ENCODE results near the gene SF3B6. TPM values are rescaled to one million over a fixed set of nuclear protein-coding genes. Genes with fewer than 3 reads are reported as not detected.

SF3B6 gene
- total RNA-seq, 1 experiment from 2014 or later = 141 TPM

GRCh38 chr2:24019729-24020128 lies 56.4 kb downstream of the SF3B6 start:
- POLR2A ChIA-PET = no interaction called here
- intact Hi-C loops (cut with micrococcal nuclease) = no loop called here
- no peaks in the 10 kb centered on the region for H3K9me3 Mint-ChIP-seq (ENCODE audit: unreplicated experiment)
- no TSS peak for BruUV-seq (replicated peaks)
- no peaks in the 10 kb centered on the region for H3K27me3 Mint-ChIP-seq (ENCODE audit: insufficient read depth, unreplicated experiment)
- H3K27ac Mint-ChIP-seq (ENCODE audit: low read depth, unreplicated experiment) = no peak overlapping the region
- CTCF ChIA-PET = no interaction called here
- peaks cover 21% of the 10 kb centered on the region for H3K4me1 Mint-ChIP-seq (ENCODE audit: insufficient read depth, unreplicated experiment)
- DNase-seq (ENCODE audit: unreplicated experiment) = no peak
- H3K4me3 Mint-ChIP-seq (ENCODE audit: unreplicated experiment) = no peak overlapping the region
- no peaks in the 10 kb centered on the region for H3K36me3 Mint-ChIP-seq (ENCODE audit: insufficient read depth, unreplicated experiment)
- TF ChIP-seq, protein P1, sequence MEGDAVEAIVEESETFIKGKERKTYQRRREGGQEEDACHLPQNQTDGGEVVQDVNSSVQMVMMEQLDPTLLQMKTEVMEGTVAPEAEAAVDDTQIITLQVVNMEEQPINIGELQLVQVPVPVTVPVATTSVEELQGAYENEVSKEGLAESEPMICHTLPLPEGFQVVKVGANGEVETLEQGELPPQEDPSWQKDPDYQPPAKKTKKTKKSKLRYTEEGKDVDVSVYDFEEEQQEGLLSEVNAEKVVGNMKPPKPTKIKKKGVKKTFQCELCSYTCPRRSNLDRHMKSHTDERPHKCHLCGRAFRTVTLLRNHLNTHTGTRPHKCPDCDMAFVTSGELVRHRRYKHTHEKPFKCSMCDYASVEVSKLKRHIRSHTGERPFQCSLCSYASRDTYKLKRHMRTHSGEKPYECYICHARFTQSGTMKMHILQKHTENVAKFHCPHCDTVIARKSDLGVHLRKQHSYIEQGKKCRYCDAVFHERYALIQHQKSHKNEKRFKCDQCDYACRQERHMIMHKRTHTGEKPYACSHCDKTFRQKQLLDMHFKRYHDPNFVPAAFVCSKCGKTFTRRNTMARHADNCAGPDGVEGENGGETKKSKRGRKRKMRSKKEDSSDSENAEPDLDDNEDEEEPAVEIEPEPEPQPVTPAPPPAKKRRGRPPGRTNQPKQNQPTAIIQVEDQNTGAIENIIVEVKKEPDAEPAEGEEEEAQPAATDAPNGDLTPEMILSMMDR (IDR thresholded peaks at IDR 0.05; ENCODE audit: unreplicated experiment) = no peak

GRCh38 chr2:24018241-24018640 lies 57.9 kb downstream of the SF3B6 start:
- POLR2A ChIA-PET = no interaction called here
- no peaks in the 10 kb centered on the region for H3K36me3 Mint-ChIP-seq (ENCODE audit: insufficient read depth, unreplicated experiment)
- BruUV-seq (replicated peaks) = no TSS peak
- H3K4me1 Mint-ChIP-seq (ENCODE audit: insufficient read depth, unreplicated experiment) = peaks cover 21% of the 10 kb centered on the region
- H3K9me3 Mint-ChIP-seq (ENCODE audit: unreplicated experiment) = no peaks in the 10 kb centered on the region
- intact Hi-C loops (cut with micrococcal nuclease) = no loop called here
- no peaks in the 10 kb centered on the region for H3K27me3 Mint-ChIP-seq (ENCODE audit: insufficient read depth, unreplicated experiment)
- TF ChIP-seq, protein P1 (IDR thresholded peaks at IDR 0.05; ENCODE audit: unreplicated experiment) = no peak
- H3K27ac Mint-ChIP-seq (ENCODE audit: low read depth, unreplicated experiment) = no peak overlapping the region
- no peak for DNase-seq (ENCODE audit: unreplicated experiment)
- CTCF ChIA-PET = no interaction called here
- no peak overlapping the region for H3K4me3 Mint-ChIP-seq (ENCODE audit: unreplicated experiment)

GRCh38 chr2:24017711-24018110 lies 58.4 kb downstream of the SF3B6 start:
- intact Hi-C loops (cut with micrococcal nuclease) = no loop called here
- H3K4me1 Mint-ChIP-seq (ENCODE audit: insufficient read depth, unreplicated experiment) = peaks cover 21% of the 10 kb centered on the region
- TF ChIP-seq, protein P1 (IDR thresholded peaks at IDR 0.05; ENCODE audit: unreplicated experiment) = no peak
- BruUV-seq (replicated peaks) = no TSS peak
- no peak for DNase-seq (ENCODE audit: unreplicated experiment)
- H3K9me3 Mint-ChIP-seq (ENCODE audit: unreplicated experiment) = no peaks in the 10 kb centered on the region
- ChIA-PET CTCF (no interaction called here), POLR2A (no interaction called here)
- H3K27me3 Mint-ChIP-seq (ENCODE audit: insufficient read depth, unreplicated experiment) = no peaks in the 10 kb centered on the region
- H3K27ac Mint-ChIP-seq (ENCODE audit: low read depth, unreplicated experiment) = no peak overlapping the region
- no peaks in the 10 kb centered on the region for H3K36me3 Mint-ChIP-seq (ENCODE audit: insufficient read depth, unreplicated experiment)
- no peak overlapping the region for H3K4me3 Mint-ChIP-seq (ENCODE audit: unreplicated experiment)

Other genes with a start within 250 kb of the SF3B6 start
- gene ATAD2B, start 149.2 kb downstream of the SF3B6 start, total RNA-seq (2022) = 19.6 and 19.7 TPM in 2 replicates
- gene UBXN2A, start 135.9 kb downstream of the SF3B6 start, total RNA-seq (2022) = 13.0 and 13.6 TPM in 2 replicates
- 0.26 TPM in 1 of 2 replicates, not detected in the other for gene MFSD2B, start 66.2 kb downstream of the SF3B6 start, total RNA-seq (2022)
- 9.0 and 11.2 TPM in 2 replicates for gene WDCP, start 28.9 kb downstream of the SF3B6 start, total RNA-seq (2022)
- 1.7 and 1.8 TPM in 2 replicates for gene FKBP1B, start 26.6 kb downstream of the SF3B6 start, total RNA-seq (2022)
- gene TP53I3, start 8.5 kb upstream of the SF3B6 start, total RNA-seq (2022) = 81.8 and 99.8 TPM in 2 replicates
- 1.8 and 2.6 TPM in 2 replicates for gene PFN4, start 47.0 kb upstream of the SF3B6 start, total RNA-seq (2022)
- gene FAM228B, start 47.1 kb upstream of the SF3B6 start, total RNA-seq (2022) = 10.6 and 19.5 TPM in 2 replicates
- gene FAM228A, start 98.7 kb upstream of the SF3B6 start, total RNA-seq (2022) = not detected in 2 replicates